Stimulated activated CD4-positive, alpha-beta T cell treated with anti-CD3 and anti-CD28 coated beads, TNF-alpha, amount 100 ng/mL, for 24 hours (primary cell): ENCODE results near the gene FBXW9.
"Not testable (repeated sequence)": the region's sequence is repeated elsewhere in the genome, so short reads cannot be mapped to it uniquely, and the experiment has no call there.

Source experiments
- DNase-seq, 3 experiments: peaks; one replicate each; pipeline ENCODE4 v3.0.0-alpha.2; 2020; ENCODE audit warnings: low read depth in 3 of 3

Gene FBXW9

GRCh38 chr19:12681074-12681987 lies 15.1 kb downstream of the FBXW9 start, which contains the start of gene DHPS:
TSS of gene DHPS (minus strand) at chr19:12681880. CDS start at chr19:12681766, 114 bp downstream.
- DNase-seq = peak; percentile 82 to 87 (median 86)

- no peak for DNase-seq
Measured at GRCh38 chr19:12680034-12680433, 16.4 kb downstream of the FBXW9 start.

DNA sequence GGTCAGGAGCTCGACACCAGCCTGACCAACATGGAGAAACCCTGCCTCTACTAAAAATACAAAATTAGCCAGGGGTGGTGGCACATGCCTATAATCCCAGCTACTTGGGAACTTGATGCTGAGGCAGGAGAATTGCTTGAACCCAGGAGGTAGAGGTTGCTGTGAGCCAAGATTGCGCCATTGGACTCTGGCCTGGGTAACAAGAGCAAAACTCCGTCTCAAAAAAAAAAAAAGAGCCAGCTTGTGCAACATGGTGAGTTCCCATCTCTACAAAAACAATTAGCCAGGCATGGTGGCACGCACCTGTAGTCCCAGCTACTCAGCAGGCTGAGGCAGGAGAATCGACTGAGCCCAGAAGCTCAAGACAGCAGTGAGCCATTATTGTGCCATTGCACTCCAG lies 18.4 kb downstream of the FBXW9 start:
- not testable (repeated sequence) for DNase-seq

GRCh38 chr19:12676928-12677327 lies 19.5 kb downstream of the FBXW9 start:
- DNase-seq = no peak

- DNase-seq = peak; percentile 78 to 90 (median 86)
Measured at GRCh38 chr19:12676384-12676792, 20.0 kb downstream of the FBXW9 start.

- DNase-seq = no peak
Measured at GRCh38 chr19:12675940-12676339, 20.5 kb downstream of the FBXW9 start.

- no peak for DNase-seq
Measured at GRCh38 chr19:12675399-12675798, 21.0 kb downstream of the FBXW9 start.

DNA sequence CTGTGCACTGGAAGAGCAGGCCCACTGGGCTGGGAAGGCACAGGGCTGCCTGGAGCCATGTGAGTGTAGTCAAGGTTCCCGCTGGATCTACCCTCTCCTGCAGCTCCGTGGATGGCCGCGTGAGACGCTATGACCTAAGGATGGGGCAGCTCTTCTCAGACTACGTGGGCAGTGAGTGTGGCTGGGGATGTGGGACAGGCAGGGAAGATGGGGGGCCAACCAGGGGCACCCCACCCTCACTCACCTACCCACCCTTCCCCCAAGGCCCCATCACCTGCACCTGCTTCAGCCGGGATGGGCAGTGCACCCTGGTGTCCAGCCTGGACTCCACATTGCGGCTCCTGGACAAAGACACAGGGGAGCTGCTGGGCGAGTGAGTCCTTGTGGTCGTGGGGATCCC lies 23.7 kb downstream of the FBXW9 start:
- DNase-seq = no peak

DNA sequence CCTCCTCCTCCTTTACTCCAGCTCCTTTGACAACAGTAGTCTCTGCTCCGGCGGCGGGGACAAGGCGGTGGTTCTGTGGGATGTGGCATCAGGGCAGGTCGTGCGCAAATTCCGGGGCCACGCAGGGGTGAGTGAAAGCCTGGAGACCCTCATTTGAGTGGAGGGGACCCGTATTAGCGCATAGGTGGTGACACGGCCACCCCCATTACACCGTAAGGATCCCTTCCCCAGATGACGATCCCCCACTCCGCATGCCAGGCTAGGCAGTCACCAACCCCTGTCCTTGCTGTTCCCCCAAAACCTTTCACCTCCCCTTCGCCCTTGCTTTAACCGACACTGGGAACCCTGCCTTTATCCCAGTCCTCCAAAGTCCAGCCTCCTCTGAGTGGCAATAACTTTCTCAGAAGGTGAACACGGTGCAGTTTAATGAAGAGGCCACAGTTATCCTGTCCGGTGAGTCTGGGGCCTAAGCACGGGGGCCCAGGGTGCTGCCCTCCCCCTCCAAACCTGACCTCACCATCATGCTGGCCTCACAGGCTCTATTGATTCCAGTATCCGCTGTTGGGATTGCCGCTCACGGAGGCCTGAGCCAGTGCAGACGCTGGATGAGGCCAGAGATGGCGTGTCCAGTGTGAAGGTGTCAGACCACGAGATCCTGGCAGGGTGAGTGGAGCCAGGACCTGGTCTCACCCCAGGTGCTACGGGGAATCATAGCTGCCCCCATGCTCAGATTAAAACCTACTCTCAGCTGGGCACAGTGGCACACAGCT lies 26.1 kb downstream of the FBXW9 start:
- DNase-seq = no peak

DNA sequence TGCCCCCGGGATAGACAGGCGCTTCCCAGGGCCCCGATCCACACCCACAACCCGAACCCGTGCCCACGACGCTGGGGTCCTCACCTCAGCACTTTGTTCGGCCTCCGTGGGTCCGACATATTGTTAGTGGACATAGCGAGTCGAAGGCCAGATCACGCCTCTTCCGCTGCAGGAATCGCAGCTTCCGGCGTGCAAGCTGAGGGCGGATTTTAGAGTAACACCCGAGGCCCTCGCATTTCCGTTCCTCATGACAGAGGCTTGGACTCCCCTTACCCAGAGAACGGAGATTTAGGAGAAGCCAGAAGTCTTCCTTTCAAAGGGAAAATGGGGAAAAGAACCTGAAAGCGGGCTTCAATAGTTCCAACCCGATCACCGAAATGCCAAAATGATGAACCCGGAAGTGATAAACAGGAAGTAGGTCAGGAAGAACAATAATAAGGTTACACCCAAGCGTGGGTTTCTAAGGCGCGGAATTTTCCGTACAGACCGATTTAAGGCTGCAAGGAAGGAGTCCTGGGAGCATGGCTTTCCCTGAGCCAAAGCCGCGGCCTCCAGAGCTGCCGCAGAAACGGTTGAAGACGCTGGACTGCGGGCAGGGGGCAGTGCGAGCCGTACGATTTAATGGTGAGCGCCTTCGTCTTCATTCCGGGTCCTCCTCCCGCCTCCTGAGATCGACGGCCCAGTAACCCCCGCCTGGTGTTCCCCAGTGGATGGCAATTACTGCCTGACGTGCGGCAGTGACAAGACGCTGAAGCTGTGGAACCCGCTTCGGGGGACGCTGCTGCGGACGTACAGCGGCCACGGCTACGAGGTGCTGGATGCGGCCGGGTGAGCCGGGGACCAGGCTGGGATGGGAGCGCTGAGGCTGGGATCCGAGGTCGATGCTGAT lies 26.9 kb downstream of the FBXW9 start:
- DNase-seq = peak; percentile 52 to 69 (median 63)

GRCh38 chr19:12668932-12669269 lies 27.5 kb downstream of the FBXW9 start:
- peak; percentile 42 to 67 (median 42) for DNase-seq

DNA sequence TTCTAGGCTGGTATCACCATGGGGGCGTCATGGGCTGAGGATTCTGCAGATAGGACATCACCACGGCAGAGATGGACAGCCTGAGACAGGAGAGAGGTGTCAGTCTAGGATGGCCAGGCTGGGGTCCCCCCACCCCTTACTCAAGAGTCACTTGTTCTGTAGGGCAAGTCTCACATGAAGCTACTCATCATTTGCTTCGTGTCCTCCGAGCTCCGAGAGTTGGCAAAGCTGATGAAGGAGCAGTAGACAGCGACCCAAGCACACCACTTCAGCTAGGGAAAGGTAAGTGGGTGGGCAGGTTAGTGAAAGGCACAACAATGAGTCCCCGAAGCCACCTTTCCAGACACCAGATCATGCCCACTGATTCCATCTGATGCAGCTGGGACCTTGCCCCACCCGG lies 28.1 kb downstream of the FBXW9 start:
- no peak for DNase-seq

GRCh38 chr19:12667731-12668302 lies 28.6 kb downstream of the FBXW9 start:
- DNase-seq = no peak

DNA sequence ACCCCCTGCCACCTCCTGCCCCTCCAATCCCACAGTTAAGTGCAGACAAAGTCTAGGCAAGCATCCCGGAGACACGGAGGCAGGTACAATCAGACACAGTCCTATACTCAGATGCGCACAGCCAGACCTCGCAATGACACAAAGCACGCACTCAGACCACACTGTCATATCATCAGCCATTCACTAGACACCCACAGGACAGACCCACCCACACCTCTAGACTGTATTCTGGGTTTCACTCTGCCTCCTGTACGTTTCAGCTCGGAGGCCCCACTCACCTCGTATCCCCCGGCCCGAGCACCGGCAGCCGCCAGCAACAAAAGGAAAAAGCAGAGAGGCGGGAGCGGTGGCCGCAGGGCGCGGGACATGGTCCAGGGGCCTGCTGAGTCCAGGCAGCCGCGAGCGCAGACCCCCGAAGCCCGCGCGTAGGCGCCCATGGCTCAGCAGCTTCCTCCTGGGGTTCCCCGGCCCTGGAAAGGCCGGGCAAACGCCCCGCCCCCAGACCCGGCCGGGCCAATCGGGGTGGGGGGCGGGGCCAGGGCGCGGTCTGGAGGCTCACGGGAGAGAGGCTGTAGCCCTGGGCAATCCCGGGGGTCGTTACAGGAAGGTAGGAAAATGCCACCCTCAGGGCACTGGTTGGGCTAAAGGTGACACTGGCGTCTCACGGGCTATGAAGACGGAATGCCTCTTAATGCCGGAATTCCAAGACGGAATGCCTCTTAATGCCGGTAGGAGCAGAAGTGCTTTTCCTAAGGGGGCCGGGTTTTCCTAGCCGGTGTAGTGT lies 30.0 kb downstream of the FBXW9 start, which contains the start of the genes MAN2B1 and WDR83:
Gene MAN2B1, minus strand, starts transcription at position 478 of the 784 bp plus-strand sequence. Its CDS starts 41 bp downstream, at position 437.
Gene WDR83, plus strand, starts transcription at position 543 of the 784 bp plus-strand sequence. CDS start 2,984 bp downstream, outside the sequence.
- DNase-seq = peak; percentile 66 to 82 (median 67)

DNA sequence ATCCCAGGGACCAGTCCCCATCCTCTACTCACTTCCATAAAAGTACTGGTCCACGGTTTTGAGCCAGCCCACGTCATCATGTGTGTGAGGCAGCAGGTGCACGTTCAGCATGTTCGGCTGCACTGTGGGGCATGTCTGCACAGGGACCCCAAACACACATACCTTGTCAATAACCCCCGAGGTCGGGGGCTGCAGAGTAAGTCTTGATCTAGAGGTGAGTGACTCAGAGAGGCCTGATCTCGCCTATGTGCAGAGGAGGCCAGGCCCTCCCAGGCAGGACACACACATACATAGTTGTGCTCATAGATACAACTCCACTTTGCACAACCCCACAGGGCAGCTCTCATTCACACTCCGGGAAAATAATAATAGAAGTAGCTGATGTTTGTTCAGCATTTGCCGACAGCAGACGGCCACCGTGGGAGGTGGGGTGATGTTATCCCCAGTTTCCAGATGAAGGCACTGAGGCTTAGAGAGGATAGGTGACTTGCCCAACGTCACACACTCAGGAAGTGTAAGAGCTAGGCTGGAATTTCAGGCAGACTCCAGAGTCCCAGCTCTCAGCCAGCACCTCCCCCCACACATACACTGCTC lies 30.7 kb downstream of the FBXW9 start:
- DNase-seq = no peak

DNA sequence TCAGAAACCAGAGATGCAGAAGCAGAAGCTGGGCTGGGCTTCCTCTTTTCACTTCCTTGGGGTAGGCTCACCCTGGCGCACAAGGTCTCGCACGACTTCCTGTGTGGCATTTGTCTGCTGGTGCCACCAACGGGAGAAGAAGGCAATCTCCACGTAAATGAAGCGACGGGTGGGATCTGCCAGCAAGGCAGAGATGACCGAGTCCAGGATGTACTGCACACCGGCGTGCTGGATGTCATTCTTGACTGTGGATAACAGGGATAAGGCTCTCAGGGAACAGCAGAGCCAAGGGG lies 31.2 kb downstream of the FBXW9 start:
- DNase-seq = peak in 1 of 3 experiments; percentile 51

GRCh38 chr19:12664406-12665280 lies 31.8 kb downstream of the FBXW9 start:
- DNase-seq = no peak

DNA sequence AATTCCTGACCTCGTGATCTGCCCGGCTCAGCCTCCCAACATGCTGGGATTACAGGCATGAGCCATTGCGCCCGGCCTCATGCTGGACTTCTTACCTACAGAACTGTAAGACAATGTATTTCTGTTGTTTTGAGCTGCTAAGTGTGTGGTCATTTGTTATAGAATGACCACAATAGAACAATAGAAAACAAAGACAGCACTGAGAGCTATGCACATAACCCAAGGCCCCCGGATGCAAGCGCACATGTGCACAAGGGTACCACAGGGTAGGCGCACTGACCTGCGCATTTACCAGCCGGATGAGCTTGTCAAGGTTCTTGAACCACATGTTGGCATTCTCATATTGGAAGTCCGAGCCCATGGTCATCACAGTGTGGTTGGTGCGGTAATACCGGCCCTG lies 35.5 kb downstream of the FBXW9 start:
- no peak for DNase-seq

DNA sequence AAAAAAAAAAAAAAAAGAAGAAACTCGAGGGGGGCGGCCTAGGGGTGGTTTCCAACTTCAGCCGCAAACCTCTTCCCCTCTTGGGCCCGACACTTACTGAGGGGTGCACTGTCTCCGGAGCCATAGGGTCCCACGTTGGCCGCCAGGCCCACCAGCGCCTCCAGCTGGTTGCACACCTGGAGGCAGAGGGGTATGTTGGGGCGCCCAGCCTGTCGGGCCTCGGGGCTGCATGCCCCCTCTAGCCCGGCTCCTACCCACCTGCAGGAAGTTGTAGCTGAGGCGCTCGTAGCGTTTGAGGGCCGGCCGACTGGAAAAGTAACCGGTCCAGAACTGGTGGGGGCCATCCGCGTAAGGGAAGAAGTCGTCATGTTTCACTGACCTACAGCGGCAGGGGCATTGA lies 38.5 kb downstream of the FBXW9 start:
- DNase-seq = no peak
